Upper lobe of right lung (tissue), 1 donor: Measurements from ENCODE around the gene KIF6. TPM values are rescaled to one million over a fixed set of nuclear protein-coding genes. Genes with fewer than 3 reads are reported as not detected.

ENCODE experiments used
- ATAC-seq: fragments of 200-7000 bp; cut with Tn5 transposase; one replicate; pipeline ENCODE4 v1.9.1; 2020; ENCODE audit warnings: mild to moderate bottlenecking, moderate library complexity
- DNase-seq: peaks from one replicate; pipeline ENCODE4 v3.0.0-alpha.2; 2020
- H3K27ac ChIP-seq: fragments of 200-600 bp; one replicate; pipeline ENCODE4 v1.8.0; 2022
- H3K27me3 ChIP-seq: fragments of 200-600 bp; one replicate; pipeline ENCODE4 v1.8.0; 2022; ENCODE audit warnings: mild to moderate bottlenecking
- H3K36me3 ChIP-seq: fragments of 200-600 bp; one replicate; pipeline ENCODE4 v1.8.0; 2022
- H3K4me1 ChIP-seq: fragments of 200-600 bp; one replicate; pipeline ENCODE4 v1.8.0; 2022
- H3K4me3 ChIP-seq: fragments of 200-600 bp; one replicate; pipeline ENCODE4 v1.8.0; 2022; ENCODE audit warnings: mild to moderate bottlenecking
- H3K9me3 ChIP-seq: fragments of 200-600 bp; one replicate; pipeline ENCODE4 v1.8.0; 2022
- intact Hi-C: fragments of 100-400 bp; cut with DNase I; formaldehyde crosslinking; loops from one replicate; pipeline ENCODE4 v1.11.0; 2022
- total RNA-seq: library from RNA; stranded (reverse); fragmentation: NEBNext Ultra II Directional; extraction: Animal tissue kit (Norgen Biotek cat#: 25700); gene quantifications from one replicate; pipeline ENCODE4 v1.2.1, GENCODE V29; 2021
- TF ChIP-seq, protein P1 (sequence below): fragments of 200-600 bp; IDR thresholded peaks from one replicate; pipeline ENCODE4 v1.8.0; 2022; ENCODE audit warnings: antibody characterized with exemption
- donor health status: DM: no; HTN: yes; CAD: no; lungs with severe emphysema.

The KIF6 gene
- total RNA-seq, 1 donor from 2014 or later, result 0.49 TPM

DNA sequence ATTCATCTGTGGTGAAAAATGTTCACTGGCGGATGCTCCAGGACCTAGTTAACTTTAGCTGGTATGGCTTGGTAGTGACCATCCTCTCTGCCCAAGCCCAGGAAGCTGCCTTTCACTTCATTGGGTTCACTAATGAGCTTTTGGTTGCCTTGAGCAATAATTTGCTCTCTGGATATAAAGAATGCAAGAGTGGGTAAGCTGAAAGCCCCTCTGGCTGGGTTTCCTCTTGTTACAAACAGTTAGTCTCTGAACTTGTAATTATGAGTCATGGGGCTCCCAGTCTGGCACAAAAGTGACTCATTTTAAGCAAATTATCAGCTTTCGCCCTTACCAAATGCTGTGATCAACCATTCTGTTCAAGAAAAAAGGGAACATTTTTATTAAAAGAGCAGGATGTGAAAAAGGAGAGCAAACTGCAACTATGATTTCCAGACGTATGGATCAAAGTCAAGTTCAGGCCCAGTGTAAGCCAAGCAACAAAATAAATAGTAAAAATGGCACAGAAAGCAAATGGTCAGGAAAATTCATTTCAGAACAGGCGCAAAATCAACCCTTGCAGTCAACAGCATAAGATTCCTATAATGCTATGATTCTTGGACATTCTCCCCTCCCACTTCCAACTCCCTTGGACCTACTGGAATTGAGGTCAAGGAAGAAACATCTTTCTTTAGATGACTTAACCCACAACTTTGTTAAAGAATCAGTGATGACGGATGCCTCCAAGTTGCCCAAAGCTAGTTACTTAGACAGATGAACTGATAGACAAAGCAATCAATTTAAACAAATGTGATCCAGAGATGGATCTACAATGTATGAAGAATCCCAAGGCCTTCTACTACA is 272.7 kb downstream of the KIF6 start:
- Histone ChIP-seq H3K4me3 (no peak overlapping the region), H3K9me3 (no peaks in the 10 kb centered on the region), H3K36me3 (no peaks in the 10 kb centered on the region), H3K27me3 (no peaks in the 10 kb centered on the region), H3K4me1 (no peaks in the 10 kb centered on the region), H3K27ac (no peak overlapping the region)
- intact Hi-C loops, result no loop called here
- TF ChIP-seq, protein P1, sequence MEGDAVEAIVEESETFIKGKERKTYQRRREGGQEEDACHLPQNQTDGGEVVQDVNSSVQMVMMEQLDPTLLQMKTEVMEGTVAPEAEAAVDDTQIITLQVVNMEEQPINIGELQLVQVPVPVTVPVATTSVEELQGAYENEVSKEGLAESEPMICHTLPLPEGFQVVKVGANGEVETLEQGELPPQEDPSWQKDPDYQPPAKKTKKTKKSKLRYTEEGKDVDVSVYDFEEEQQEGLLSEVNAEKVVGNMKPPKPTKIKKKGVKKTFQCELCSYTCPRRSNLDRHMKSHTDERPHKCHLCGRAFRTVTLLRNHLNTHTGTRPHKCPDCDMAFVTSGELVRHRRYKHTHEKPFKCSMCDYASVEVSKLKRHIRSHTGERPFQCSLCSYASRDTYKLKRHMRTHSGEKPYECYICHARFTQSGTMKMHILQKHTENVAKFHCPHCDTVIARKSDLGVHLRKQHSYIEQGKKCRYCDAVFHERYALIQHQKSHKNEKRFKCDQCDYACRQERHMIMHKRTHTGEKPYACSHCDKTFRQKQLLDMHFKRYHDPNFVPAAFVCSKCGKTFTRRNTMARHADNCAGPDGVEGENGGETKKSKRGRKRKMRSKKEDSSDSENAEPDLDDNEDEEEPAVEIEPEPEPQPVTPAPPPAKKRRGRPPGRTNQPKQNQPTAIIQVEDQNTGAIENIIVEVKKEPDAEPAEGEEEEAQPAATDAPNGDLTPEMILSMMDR, result no peak
- DNase-seq (no peak), ATAC-seq (no peak)

DNA sequence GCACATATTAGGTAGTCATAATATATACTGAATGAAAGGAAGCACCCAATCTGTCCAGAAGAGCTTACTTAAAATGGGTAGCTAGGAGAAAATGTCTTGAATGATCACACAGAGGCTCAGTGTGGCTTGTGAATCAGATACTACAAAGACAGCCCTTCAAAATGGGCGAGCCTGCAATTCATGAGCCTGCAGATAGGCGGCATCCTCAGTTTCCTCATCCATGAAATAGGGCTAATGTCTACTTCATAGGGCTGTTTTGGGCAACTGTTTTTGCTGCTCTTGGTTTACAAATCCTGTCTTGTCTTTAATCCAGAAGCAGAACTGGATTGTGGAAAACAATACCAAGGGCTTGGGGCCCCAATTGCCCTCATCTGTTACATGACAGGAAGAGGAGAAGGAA is 273.4 kb downstream of the KIF6 start:
- no peak for DNase-seq
- Histone ChIP-seq H3K4me3 (no peak overlapping the region), H3K36me3 (no peaks in the 10 kb centered on the region), H3K9me3 (no peaks in the 10 kb centered on the region), H3K4me1 (no peaks in the 10 kb centered on the region), H3K27me3 (no peaks in the 10 kb centered on the region), H3K27ac (no peak overlapping the region)
- TF ChIP-seq, protein P1, result peak; percentile 20
- ATAC-seq, result no peak
- intact Hi-C loops, result no loop called here

DNA sequence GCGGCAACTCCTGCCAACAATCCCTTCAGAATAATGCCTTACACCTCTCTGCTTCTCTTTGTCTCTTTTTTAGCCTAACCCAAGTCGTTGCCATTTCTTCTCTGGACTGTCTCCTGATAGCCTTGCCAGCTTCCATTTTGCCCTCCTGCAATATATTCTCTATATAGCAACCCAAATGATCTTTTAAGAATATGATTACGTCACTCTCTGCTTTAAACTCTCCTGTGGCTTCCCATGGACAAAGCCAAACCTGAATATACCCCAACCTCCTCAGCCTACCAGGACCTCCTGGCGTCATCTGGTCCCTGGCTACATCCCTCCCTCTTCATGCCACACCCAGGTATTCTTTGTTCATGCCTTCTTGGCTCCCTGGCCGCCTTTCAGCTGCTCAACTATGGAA is 276.2 kb downstream of the KIF6 start:
- no peaks in the 10 kb centered on the region for H3K27me3 ChIP-seq
- intact Hi-C loops, result no loop called here
- TF ChIP-seq, protein P1, result no peak
- no peaks in the 10 kb centered on the region for H3K36me3 ChIP-seq
- H3K9me3 ChIP-seq, result no peaks in the 10 kb centered on the region
- DNase-seq (no peak), ATAC-seq (no peak)
- no peak overlapping the region for H3K4me3 ChIP-seq
- H3K4me1 ChIP-seq, result no peaks in the 10 kb centered on the region
- H3K27ac ChIP-seq, result no peak overlapping the region

DNA sequence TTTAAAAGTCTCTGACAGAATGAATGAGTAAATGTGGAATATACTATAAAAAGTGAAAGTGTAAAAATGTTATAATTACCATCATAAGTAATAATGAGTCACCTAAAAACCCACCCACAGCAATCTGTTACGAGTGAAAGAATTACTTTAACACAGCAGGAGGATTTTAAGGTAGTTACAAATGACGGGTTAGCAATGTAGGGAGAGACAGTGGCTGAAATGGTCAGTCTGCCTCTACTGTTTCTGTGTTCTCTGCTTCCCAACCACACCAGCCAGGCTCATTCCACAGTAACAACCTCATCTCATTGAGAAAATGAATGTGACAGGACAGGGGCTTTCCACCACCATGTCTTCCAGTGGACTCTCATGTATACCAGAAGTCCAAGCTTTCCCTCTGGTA is 278.3 kb downstream of the KIF6 start:
- intact Hi-C loops, result no loop called here
- ATAC-seq, result no peak

DNA sequence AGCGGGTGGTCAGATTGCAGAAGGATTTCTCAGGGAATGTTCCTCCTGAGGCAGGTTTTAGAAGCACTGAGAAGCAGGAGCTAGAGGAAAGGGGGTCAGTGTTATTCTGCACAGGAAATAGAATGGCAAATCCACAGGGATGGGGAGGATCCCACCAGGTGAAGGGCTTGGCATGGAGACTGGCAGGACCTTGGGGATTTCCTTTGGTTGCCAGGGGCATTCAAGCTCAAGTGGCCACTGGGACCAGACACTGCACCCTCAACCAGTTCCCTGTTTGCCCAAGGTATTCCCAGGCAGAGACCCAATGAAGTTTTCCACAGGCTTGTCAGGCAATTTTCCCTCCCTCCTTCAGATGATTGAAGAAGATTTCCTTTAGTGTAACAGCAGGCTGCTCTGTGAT is 279.5 kb downstream of the KIF6 start:
- H3K9me3 ChIP-seq, result no peaks in the 10 kb centered on the region
- H3K4me1 ChIP-seq, result no peaks in the 10 kb centered on the region
- TF ChIP-seq, protein P1, result no peak
- ATAC-seq (no peak), DNase-seq (no peak)
- H3K27me3 ChIP-seq, result no peaks in the 10 kb centered on the region
- no peak overlapping the region for H3K27ac ChIP-seq
- no peak overlapping the region for H3K4me3 ChIP-seq
- intact Hi-C loops, result no loop called here
- H3K36me3 ChIP-seq, result no peaks in the 10 kb centered on the region

More for the DNA sequence above, 278.3 kb downstream of the KIF6 start:
- Histone ChIP-seq H3K27me3 (no peaks in the 10 kb centered on the region), H3K36me3 (no peaks in the 10 kb centered on the region), H3K4me1 (no peaks in the 10 kb centered on the region), H3K27ac (no peak overlapping the region), H3K4me3 (no peak overlapping the region), H3K9me3 (no peaks in the 10 kb centered on the region)
- TF ChIP-seq, protein P1, result no peak
- DNase-seq, result no peak
